BJ (cell line): Measurements from ENCODE around the gene TTC39C. TPM values are rescaled to one million over a fixed set of nuclear protein-coding genes. Genes with fewer than 3 reads are reported as not detected.

Experiments used
- CTCF ChIA-PET: fragments of 350-600 bp; formaldehyde crosslinking; extraction: SDS; loops from one replicate; lab custom pipeline; 2021; ENCODE audit warnings: antibody characterized with exemption, inconsistent platforms; lab: Yijun Ruan, JAX
- POLR2A ChIA-PET: fragments of 300-600 bp; sonication (Branson Sonifier 250); formaldehyde crosslinking; extraction: SDS; loops from one replicate; lab custom pipeline; 2021; ENCODE audit warnings: antibody characterized with exemption; lab: Charles Lee
- DNase-seq: peaks from one replicate; pipeline ENCODE4 v3.0.0-alpha.2; 2011; ENCODE audit warnings: low read depth
- H3K27me3 ChIP-seq: 2 replicates; pipeline ENCODE4 v1.6.0; 2011; ENCODE audit warnings: low read length; ENCODE audit not compliant: control insufficient read depth, insufficient read depth
- H3K36me3 ChIP-seq: 2 replicates; pipeline ENCODE4 v1.5.1; 2011; ENCODE audit warnings: low read length; ENCODE audit not compliant: control insufficient read depth, insufficient read depth
- H3K4me3 ChIP-seq: 2 replicates; pipeline ENCODE4 v1.5.1; 2011; ENCODE audit warnings: low read depth, mild to moderate bottlenecking, control low read depth, low read length
- CTCF ChIP-seq: IDR thresholded peaks from 2 replicates; pipeline ENCODE4 v1.5.1; 2011; ENCODE audit warnings: low read depth, mild to moderate bottlenecking, control low read depth, inconsistent platforms, low read length, moderate library complexity; ENCODE audit not compliant: insufficient read depth
- polyA plus RNA-seq: library from polyadenylated mRNA; depleted of rRNA; stranded (reverse); fragments of >200 nt; gene quantifications from 2 replicates; pipeline ENCODE4 v1.2.3, GENCODE V29; 2011

The TTC39C gene
- polyA plus RNA-seq, 1 experiment: 37.9 TPM

- ChIA-PET CTCF (interaction anchor here (1.0 to 1.3 kb wide), 2 partner anchors 13 to 16 kb away, joined by 3 to 4 read pairs; no protein-coding TSS in a partner anchor), POLR2A (no interaction called here)
- Histone ChIP-seq H3K4me3 (no peak overlapping the region), H3K27me3 (no peaks in the 10 kb centered on the region), H3K36me3 (peaks cover 10% of the 10 kb centered on the region)
- DNase-seq: no peak
- no peak for TF ChIP-seq CTCF
These were observed 75.2 kb downstream of the TTC39C start for GRCh38 chr18:24089515-24090337.

- Histone ChIP-seq H3K4me3 (no peak overlapping the region), H3K27me3 (no peaks in the 10 kb centered on the region), H3K36me3 (peaks cover 12% of the 10 kb centered on the region)
- no peak for TF ChIP-seq CTCF
- CTCF ChIA-PET: interaction anchor here (1.3 kb wide), 1 partner anchor 14 kb away, joined by 3 read pairs; no protein-coding TSS in a partner anchor
- POLR2A ChIA-PET: no interaction called here
- DNase-seq: no peak
These were observed 76.3 kb downstream of the TTC39C start for GRCh38 chr18:24090876-24091275.

GRCh38 chr18:24094561-24094960 is 80.0 kb downstream of the TTC39C start:
- ChIA-PET POLR2A (no interaction called here), CTCF (interaction anchor here (0.7 kb wide), 1 partner anchor 29 kb away, joined by 3 read pairs; no protein-coding TSS in a partner anchor)
- H3K27me3 ChIP-seq: no peaks in the 10 kb centered on the region
- H3K36me3 ChIP-seq: peaks cover 10% of the 10 kb centered on the region
- TF ChIP-seq CTCF: no peak
- no peak for DNase-seq
- H3K4me3 ChIP-seq: no peak overlapping the region

GRCh38 chr18:24095976-24096375 is 81.4 kb downstream of the TTC39C start:
- no peak for TF ChIP-seq CTCF
- POLR2A ChIA-PET: no interaction called here
- no peak for DNase-seq
- Histone ChIP-seq H3K27me3 (no peaks in the 10 kb centered on the region), H3K4me3 (no peak overlapping the region), H3K36me3 (peaks cover 9% of the 10 kb centered on the region)
- CTCF ChIA-PET: interaction anchor here (0.7 kb wide), 1 partner anchor 693 kb away, joined by 3 read pairs; no protein-coding TSS in a partner anchor

GRCh38 chr18:24103320-24104021 is 88.9 kb downstream of the TTC39C start:
- no peak for TF ChIP-seq CTCF
- CTCF ChIA-PET: no interaction called here
- POLR2A ChIA-PET: no interaction called here
- Histone ChIP-seq H3K27me3 (no peaks in the 10 kb centered on the region), H3K36me3 (peaks cover 11% of the 10 kb centered on the region), H3K4me3 (no peak overlapping the region)
- DNase-seq: no peak
